Lung microvascular endothelial cell (primary cell): Measurements from ENCODE around the gene GPR25. TPM values are rescaled to one million over a fixed set of nuclear protein-coding genes. Genes with fewer than 3 reads are reported as not detected.

Experiments
- DNase-seq, 2 donors: peaks; one replicate each; pipeline versions ENCODE4 v3.0.0 to v3.0.0-alpha.2; 2010; ENCODE audit warnings: low read depth in 2 of 2
- total RNA-seq: library from RNA; depleted of rRNA; stranded (reverse); fragments of >200 nt; gene quantifications from 2 replicates; pipeline ENCODE4 v1.2.1, GENCODE V29; 2014

GPR25 gene
- total RNA-seq, 1 donor from 2014 or later: not detected

DNA sequence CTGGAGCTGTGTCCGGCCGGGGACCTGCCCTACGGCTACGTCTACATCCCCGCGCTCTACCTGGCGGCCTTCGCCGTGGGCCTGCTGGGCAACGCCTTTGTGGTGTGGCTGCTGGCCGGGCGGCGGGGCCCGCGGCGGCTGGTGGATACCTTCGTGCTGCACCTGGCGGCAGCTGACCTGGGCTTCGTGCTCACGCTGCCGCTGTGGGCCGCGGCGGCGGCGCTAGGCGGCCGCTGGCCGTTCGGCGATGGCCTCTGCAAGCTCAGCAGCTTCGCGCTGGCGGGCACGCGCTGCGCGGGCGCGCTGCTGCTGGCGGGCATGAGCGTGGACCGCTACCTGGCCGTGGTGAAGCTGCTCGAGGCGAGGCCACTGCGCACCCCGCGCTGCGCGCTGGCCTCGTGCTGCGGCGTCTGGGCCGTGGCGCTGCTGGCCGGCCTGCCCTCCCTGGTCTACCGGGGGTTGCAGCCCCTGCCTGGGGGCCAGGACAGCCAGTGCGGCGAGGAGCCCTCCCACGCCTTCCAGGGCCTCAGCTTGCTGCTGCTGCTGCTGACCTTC, 412 bp downstream of the GPR25 start:
- peak in 1 of 2 donors; percentile 33 for DNase-seq

DNA sequence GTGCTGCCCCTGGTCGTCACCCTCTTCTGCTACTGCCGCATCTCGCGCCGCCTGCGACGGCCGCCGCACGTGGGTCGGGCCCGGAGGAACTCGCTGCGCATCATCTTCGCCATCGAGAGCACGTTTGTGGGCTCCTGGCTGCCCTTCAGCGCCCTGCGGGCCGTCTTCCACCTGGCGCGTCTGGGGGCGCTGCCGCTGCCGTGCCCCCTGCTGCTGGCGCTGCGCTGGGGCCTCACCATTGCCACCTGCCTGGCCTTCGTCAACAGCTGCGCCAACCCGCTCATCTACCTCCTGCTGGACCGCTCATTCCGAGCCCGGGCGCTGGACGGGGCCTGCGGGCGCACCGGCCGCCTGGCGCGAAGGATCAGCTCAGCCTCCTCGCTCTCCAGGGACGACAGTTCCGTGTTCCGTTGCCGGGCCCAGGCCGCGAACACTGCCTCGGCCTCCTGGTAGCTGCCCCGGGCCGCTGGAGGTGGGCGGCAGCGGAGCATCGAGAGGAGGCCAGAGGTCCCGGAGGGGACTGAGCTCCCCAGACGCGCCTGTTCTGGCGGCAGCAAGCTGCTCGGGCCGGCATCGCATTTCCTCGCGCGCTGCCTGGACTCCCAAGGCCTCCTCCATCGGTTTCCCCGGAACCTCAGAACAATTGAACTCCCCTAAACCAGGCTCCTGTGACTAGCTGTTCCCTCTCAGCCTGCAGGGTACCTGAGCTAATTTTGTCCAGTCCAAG, 1.1 kb downstream of the GPR25 start:
- DNase-seq: no peak

DNA sequence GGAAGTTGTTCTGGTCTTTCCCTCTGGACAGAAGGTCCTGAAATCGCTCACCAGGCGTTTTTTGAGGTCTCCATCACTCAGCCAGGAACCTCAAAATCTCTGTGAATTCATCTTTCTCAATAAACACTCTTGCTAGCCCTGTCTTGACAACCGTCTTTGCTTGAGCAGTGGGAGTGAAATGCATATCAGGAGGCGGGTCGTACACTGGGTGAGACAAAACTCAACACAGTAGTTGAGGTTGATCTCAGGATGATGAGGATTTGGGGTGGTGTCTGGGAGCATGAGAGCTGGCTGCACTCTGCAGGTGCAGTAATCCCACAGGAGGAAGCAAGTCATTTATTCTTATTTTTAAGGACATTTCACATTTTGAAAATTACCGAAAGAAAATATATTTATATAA, 1.9 kb downstream of the GPR25 start:
- no peak for DNase-seq

DNA sequence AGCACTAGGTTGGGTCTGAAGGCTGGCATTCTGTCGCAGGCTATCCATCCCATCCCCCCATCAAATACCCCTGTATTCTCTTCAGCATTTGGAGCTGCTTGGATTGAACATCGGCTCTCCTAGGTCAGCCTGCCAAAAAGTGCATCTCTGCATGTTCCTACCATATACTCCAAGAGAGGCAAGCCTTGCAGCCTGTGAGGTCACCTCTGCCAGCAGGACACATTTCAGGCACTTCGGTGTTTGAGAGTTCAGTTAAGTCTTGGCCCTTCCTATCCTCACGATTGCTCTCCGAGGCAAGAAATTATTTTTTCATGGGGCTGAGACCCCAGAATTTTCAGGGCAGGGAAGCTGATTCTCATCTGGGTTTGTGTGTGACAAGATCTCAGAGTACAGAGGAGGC, 2.6 kb downstream of the GPR25 start:
- no peak for DNase-seq

DNA sequence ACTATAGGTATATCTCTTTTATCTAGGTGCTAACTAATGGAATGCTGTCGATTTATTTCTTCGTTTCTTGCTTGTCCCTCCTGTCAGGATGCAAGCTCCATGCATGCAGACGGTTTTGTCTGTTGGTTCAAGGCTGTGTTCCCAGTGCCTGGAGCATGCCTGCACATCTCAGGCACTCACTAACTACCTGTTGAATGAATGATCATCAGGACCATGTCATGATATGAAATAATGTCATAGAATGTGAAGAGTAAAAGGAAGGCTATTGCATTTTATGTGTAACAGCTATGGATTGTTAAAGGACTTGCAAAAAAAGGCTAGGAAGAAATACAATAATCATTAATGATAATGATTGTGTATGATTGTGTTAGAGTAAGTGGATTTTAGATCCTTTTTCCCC, 4.2 kb downstream of the GPR25 start:
- DNase-seq: no peak

DNA sequence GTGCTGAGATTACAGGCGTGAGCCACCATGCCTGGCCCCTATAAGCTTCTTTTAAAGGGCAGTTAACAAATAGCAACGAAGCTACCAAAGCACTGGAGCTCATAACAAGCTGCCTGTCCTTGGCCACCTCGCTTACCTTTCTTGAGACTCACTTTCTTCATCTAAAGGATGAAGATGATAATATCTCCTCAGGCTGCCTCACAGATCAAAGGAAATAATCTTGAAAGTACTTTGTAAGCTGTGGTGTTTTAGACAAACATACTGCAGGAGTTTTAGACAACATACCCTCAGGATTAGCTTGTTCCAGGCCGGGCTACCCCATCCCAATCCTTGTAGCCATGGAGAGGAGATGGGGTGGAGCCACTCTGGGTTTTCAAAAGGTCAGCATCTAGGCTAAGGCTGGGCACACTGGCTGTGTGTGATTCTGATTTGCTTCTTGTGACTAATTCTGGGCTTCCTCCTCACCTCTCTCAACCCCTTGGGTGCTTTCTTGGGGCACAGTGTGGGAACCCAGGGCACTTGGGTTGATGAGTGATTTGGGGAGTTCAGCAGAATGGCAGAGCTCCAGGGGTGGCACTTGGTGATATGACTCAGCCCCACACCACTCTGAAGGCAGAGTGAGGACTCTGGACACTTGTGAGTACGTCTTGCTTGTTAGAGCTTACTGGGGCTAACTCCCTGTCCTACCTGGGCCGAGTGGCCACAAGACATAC, 5.2 kb downstream of the GPR25 start:
- DNase-seq: no peak

DNA sequence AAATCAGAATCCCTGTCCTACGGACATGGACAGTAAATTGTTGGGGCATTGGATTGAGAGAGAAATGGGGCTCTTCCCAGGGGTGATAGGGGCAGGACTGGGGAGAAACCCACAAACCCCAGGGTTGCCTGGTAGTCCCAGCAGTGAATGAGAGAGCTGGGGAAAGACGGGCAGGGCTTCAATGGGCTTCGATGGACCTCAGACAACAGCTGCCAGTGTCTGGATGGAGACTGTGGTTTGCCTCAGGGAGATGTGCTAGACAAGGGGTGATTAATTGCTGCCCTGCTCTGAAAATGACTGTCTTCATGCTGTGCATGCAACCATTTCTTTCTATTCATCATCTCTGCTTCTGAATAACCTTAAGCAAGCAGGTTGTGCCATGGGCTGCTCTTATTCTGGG, 7.4 kb downstream of the GPR25 start:
- DNase-seq: no peak

DNA sequence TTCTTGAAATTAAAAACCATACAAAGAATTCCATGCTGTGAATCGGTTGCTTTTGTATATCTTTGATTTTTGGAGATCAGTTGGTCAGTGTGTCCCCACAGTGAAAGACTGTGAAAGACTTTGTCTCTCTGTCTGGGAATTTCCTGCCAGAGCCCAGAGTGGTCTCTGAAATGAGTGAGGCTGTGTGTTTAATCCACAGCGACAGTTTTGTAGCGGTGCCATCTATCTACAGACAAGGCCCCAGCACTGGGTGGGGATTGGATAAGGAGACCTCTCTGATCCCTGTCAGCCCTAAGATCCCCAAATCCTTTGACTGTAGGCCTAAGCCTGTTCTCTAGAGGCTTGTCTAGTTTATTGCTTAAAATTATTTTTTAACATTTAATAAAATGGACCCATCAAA, 10.3 kb downstream of the GPR25 start:
- no peak for DNase-seq

DNA sequence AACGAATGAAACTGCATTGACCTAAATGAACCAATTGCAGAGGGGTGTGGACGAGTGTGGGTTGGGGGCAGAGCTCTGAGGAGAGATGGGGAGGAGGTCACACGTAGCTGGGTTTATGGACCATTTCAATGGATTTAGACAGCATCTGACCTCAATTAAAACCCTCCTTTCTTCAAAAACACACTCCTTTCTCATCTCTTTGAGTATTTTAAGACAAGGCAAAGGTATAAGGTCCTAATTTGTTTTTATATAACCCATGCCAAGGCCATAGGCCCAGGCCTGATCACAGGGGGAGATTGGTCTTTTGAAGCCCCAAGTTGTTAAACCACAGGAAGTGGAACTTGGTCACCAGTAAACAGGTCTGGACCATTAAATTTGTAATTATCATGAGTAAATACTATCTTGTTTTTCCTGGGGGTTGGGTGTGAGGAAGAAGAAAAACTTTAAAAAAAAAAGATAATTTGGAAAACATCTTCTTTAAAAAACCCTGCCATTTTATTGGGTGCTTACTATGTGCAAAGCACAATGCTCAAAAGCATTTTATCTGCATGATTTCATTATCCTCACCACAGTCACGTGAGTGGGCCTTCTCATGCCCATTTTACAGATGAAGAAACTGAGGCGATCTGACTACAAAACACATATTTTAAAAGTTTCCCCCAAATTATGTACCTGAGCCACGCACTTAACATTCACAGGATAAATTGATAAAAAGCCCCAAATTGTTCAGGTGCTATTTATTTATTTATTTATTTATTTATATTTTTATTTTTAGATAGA, 13.0 kb downstream of the GPR25 start:
- DNase-seq: no peak

DNA sequence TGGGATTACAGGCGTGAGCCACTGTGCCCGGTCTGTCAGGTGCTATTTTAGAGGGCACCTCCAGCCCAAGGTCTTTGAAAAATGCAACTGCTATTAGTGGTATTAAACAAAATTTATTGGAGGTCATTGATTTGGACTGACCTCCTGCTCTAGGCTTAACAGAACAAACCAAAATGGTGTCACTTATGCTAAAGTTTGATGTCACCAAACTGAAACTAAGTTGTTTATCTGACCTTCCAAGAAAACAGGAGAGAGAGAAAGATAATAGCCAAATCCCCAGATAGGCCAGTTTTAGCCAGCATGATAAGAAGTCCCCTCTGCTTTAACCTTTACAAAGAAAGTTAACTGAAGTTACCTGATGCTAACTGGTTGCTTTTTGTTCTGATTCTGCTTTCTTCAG, 13.8 kb downstream of the GPR25 start:
- no peak for DNase-seq

DNA sequence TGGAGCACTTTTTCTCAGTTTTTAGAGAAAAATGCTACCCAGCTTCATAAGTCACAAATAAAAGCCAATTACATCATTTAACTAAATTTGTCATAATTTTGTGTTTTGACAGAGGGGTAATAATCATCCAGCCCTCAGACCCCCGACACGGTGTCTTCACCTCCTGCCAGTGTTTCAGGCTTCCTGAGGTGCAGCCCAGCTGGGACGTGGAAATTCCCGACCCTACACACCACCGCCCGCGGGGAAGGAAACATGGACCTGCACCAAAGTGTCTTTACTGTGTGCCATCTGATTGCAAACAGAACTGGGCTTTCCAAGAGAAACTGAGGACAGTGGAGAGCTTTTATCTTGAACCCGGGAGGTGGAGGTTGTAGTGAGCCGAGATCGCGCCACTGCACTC, 14.3 kb downstream of the GPR25 start:
- DNase-seq: no peak

DNA sequence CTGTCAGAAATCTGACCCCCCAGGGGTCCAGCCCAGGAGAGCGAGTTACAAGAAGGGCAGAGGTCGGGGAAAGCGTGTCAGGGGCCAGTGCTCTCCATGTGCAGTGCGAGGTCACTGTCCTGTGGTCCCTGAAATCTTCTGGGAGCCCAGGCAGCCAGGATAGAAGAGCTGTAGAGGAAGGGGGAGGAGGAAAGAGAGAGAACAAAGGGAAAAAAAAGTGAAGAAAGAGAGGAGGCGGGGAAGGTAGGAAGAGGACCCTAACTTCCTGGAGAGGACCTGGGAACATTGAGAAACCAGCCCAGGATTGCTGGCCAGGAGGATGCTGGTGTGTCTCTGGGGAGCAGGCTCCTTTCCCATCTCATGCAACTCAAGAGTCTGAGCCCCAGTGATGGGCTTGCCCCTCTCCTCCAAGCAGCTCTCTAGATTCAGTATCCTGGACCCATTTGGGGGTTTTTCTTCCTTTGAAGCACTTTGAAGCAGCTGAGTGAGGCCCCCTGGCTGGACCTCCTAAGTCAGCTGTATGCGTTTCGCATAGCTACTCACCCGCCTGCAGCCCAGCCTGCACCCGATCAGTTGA, 15.1 kb downstream of the GPR25 start:
- DNase-seq: no peak

DNA sequence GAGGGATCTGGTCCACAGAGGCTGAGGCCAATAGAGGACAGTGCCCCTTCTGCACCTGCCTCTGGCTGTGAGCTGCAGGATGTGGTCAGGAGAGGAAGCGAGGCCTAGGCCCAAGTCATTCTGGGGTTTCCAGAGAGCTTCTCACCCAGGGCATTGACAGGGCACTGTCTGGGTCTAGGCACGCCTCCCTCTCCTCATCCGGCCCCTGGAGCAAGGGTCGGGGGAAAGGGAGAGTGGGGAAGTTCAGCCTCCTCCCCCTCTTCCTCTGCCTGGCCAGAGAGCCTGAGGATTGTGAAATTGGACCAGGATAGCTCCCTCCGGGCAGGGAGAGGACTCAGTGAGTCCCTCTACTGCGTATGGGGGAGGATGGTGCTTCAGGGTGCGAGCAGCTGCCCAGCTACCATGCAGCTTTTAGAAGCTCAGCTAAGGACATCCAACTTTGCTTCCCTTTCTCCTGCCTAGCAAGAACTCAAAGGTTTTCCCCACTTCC, 15.6 kb downstream of the GPR25 start:
- DNase-seq: no peak

DNA sequence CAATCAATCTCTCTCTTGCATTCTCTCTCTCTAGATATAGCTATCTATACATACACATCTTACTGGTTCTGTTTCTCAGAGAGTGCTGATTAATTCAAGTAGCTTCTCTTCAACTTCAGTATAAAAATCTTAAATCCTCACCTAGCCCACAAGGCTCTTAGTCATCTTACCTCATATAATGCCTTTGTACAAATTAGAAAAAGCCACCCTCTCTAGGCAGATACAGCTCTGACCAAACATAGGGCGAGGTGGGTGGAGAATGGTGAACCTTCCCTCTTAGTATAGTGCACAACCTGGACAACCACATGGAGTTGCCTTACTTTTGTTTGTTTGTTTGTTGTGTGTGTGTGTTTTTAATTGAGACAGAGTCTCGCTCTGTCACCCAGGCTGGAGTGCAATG, 16.8 kb downstream of the GPR25 start:
- no peak for DNase-seq

DNA sequence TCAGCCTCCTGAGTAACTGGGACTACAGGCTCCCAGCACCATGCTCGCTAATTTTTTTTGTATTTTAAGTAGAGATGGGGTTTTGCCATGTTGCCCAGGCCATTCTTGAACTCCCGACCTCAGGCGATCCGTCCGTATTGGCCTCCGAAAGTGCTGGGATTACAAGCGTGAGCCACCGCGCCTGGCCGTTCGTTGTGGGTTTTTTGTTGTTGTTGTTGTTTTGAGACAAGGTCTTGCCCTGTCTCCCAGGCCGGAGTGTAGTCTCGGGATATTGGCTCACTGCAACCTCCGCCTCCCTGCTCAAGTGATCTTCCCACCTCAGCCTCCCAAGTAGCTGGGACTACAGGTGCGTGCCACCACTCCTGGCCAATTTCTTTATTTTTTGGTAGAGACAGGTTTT, 17.2 kb downstream of the GPR25 start:
- no peak for DNase-seq

DNA sequence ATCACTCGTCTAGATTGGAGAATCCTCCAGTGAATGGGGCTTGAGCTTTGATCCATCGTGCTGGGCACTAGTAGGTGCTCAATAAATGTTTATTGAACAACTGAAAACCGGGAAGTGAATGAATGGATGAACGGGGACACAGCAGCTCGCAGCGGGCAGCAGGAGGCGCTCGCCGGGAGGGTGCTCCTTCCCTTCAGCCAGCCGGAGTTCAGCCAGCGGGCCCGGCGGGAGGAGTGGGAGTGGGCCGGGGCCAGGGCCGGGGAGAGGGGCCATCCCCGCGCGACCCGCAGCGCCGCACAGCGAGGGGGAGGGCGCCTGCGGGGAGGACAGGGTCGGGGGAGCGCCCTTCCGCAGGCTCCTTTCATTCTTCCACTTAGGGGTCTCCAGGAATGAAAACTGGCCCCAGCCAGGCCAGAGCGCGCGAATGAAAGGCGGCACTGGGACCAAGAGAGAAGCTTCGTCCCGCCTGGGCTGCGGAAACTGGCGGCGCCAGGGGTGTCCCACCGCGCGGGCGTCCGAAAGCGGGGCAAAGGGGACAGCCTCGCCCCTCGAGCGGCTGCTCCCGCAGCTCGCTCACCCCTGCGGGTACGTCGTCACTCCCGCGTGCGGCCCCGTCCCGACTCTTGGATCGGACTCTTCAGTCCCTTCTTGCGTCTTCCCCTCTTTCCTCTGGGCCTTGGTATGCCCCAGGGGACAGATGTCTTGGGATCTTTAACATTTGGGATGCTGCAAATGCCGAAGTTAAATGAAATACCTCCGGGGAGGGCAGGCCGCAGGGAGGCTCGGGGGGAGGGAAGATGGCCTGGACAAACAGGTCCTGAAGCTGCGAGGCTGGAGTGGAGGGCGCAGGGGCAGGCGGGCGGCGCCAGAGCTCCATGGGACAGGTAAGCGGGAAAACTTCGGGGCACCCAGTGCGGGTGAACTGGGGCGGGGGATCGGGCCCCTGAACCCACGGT, 18.3 kb downstream of the GPR25 start:
- peak in 1 of 2 donors; percentile 18 for DNase-seq

DNA sequence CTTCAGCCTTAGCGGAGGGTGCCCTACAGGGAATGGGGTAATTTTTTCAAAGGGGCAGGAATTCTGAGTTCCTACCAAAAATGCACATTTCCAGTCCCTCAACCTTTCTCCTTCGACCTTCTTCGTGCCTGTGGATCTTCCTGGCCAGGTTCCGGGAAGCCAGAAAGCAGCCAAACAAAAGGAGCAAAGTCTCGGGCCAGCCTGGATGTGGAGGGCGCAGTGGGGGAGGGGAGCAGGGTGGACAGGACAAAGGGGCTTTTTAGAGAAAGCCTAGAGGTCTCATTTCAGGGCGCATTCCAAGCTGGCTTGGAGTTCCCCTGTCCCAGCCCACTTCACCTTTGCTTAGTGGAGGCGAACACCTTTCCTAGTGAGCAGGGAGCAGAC, 19.0 kb downstream of the GPR25 start:
- no peak for DNase-seq

DNA sequence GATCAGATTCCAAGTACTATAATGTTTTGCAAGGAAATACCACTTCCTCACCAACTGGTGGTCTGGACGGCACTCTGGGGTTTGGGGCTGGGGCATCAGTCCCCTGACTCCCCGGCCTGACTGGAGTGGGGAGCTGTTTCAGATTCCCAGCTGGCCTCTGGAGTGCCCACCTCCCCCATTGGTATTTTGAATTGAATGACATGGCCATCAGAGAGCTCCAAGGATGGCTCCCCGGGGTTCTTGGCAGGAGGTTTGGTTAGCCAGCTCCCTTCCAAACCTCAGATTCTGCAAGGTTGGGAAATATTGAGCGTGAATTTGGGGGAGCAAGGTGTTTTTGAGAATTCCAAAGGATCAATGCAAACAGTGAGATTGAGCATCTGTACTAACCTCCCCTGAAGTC, 19.8 kb downstream of the GPR25 start:
- DNase-seq: no peak

DNA sequence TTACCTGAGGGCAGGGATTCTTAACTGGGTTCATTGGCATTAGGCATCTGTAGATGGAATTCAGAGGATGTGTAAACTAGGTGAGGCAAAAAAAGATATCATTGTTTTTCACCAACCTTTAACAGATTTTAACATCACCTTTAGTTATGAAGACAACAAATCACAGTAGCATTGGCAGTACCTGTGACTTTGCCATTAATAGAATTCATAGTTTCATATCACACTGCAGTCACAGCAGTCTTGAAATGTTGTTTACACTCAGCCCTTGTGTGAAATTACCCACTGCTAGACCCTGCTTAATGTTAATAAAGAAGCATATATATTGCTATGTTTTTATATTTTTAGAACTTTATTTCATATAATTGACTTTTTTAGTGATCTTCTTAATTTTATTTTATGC, 20.2 kb downstream of the GPR25 start:
- no peak for DNase-seq

DNA sequence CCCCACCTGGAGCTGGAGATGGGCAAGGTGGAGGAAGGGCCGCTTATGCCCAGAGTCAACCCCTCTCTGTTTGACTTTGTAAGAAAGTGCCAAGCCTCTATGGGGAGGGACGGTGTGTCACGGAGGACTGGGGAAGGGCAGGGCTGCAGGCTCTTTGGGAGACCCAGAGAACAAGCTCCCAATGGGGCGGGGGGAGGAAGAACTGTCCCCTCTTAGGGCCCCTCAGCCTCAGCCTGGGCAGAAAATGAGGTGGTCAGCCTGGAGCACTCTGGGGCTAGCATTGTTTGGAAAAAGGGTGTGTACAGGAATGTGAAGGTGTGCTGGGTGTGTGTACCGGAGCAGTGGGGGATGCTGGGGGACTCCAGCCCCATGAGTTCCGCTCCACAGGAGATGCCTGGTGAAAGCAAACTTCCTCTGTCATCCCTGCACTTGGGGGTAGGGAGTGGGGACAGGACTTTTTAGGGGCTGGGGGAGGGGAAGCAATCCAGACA, 20.7 kb downstream of the GPR25 start:
- DNase-seq: no peak
